Activated effector memory CD4-positive, alpha-beta T cell treated with anti-CD3 and anti-CD28 coated beads, Interleukin-2, amount 50 U/mL, for 16 hours (primary cell): ENCODE data around the gene IL17REL.
A peak's percentile ranks its signal among the peaks of the same experiment; 100 is the strongest.

Experiments used
- DNase-seq: peaks from one replicate; pipeline ENCODE4 v3.0.0-alpha.2; 2020

The IL17REL gene

DNA sequence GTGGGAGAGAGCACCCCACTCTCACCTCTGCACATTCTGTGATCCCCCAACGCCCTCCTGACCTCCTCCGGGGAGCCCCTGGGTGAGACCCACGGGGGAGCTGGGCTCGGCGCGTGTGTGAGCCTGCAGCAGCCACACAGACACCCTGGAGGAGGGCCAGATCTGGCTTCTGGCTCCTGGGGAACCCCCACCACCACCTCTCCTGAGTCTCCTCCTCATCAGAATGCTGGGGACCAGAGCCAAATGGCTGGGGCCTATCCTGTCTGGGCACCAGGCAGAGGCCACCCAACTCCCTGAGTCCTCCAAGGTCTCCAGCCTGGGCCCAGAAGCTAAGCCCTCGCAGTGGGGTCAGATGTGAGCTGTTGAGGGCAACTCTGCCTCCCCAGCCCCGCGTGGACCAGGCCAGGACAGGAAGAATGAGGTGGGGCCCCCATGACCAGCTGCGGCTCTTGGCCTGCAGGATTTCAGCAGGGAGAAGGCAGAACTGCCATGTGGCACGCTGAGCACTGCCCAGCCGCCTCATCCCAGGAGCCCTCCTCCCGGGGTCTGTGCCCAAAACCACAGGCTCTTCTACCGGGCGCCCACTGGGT, 57.5 kb downstream of the IL17REL start:
- DNase-seq: no peak

DNA sequence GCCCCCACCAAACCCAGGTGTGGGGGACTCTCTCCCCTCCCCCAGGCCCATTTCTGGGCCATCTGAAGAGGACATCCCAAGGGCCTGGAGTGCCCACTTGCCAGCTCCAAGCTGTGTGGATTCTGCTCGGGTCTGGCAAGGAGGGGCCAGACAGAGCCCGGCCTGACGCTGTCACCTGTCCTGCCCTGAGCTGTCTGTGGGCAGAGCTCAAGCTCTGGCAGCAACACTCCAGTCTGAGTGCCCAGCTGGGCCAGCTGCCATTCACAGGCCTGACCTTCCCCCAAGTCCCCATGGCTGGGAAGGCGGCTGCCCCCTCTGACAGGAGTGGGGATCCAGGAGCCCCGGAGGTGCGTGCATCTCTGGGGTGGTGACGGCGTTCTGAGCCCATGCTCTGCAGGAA, 58.2 kb downstream of the IL17REL start:
- DNase-seq: no peak

DNA sequence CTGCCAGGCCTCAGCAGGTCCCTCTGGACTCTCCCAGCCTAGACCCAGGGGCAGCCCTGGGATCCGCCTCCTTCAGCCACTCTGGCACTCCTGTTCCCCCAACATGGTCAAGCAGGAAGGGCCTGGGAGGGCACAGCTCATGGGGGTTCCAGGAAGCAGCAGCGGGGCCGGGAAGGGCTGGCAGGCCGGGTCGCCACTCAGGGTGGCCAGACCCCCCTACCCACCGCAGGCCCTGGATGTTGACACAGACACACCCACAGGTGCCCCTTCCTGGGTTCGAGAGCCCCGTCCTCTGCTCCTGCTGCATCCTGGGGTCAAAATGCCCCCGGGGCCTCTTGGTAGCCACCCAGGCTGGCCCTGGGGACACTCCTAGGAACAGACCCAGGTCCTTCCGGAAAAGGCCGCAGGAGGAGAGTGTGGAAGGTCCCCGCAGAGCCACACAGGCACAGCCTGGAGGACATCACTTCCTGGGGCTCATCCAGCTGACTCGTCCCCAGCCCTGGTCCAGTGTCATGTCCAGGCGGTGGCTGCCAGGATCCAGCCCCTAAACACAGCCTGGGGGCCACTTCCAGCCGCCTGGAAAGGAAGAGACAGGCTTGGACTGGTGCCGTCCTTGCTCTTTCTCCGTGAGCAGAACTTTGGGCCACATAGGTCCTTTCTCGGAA, 58.8 kb downstream of the IL17REL start:
- DNase-seq: no peak

DNA sequence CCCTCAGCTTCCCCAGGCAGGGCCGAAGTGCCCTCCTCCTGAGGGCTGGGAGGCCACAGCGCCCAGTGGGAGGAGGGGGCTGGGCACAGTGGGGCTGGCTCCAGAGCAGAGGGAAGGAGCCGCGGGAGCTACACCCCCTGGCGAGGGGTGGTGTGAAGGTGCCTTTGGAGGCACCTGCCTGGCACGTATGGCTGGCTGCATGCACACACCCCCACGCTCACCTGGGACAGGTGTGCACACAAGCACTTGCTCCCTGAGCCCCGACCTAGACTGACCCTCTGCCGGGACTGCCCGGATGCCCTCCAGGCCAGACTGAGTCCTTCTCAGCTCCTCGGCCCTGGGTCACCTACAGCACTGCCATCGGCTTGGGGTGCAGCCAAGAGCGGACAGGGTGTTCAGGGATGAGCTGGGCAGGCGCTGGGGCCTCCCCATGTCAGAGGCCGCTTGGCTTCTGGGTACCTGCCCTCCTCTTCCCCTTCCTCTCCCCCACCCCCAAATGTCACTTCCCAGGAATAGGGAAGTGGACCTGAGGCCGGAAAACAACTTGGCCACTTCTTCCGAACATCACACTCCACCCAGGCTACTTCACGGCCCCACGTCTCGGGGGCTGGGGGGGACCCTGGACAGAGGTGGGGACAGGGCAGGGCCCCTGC, 59.4 kb downstream of the IL17REL start:
- no peak for DNase-seq

DNA sequence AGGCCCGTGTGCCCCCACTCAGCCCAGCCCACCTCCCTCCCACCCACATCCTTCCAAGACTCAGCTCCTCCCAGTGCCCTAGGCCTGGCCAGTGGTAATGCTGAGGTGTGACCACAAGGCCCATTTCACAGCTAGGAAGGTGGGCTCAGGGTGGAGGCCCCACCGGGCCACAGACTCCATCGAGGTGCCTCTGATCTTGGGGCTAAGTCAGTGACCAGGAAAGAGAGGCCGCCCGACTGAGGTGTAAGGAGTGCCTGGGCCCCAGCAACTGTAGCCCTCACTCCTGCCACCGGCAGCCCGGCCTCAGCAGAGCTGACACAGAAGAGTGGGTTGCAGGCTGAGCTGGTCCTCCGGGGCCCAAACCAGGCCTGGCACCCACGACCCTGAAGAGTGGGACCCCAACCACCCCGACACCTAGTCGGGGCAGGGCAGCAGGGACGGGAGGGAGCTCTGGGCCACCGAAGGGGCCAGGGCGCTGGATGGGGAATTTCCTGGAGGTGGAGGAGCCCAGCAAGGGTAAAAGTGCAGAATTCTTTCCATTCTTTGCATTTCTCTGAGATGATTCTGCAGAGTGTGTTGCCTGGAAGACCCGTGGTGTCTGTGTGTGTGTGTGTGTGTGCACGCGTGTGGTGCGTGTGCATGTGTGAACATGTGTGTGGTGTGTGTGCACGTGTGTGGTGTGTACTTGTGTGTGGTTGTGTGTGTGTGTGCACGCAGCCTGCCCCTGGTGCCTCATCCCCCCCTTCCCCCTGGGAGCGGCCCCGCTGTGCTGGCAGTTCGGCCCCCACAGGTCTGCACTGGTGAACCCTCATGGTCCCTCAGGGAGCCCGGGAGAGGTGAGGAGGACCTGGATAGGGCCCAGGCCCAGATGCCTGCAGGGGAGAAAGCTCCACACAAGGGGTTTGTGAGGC, 60.3 kb downstream of the IL17REL start:
- no peak for DNase-seq

DNA sequence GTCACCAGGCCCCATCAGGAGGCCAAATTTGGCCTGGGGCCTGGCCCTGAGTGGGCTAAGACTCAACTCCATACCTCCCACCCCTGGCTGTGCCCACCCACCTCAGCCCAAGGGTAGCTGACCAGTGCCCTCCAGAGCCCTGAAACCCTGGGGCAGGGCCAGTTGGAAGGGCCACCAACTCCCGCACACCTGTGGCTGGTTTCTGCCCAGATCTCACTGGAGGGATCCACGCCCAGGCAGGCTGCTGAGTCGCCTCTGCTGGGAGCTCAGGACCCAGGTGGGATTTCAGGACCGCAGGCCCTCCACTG, 60.9 kb downstream of the IL17REL start:
- no peak for DNase-seq

DNA sequence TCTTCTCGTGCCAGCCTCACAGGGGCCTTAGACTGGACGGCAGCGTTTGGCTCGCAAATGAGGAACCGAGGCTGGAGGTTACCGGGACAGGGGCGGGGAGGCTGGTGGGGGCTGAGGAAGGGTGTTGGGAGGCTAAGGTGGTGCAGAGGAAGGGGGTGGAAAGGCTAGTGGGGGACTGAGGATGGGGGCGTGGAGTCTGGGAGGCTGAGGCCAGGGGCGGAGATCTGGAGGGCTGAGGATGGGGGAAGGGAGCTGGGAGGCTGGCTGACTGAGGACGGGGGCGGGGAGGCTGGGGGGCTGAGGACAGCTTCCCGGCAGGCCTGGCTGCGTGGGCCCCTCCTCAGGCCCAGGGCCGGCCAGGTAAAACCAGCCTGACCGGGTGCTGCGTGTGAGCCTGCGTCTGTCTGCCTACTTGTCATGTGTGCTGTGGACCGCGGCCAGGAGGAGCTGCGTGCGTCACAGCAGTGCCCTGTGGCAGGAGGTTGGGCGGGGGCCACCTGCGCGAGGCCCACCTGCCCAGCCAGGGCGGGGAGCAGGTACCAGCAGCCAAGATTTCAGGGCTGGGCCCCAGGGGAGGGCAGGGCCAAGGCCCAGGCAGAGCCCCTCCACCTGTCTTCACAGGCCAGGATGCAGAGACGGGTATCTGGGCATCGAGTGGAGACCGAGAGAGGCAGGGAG, 61.4 kb downstream of the IL17REL start:
- DNase-seq: no peak

DNA sequence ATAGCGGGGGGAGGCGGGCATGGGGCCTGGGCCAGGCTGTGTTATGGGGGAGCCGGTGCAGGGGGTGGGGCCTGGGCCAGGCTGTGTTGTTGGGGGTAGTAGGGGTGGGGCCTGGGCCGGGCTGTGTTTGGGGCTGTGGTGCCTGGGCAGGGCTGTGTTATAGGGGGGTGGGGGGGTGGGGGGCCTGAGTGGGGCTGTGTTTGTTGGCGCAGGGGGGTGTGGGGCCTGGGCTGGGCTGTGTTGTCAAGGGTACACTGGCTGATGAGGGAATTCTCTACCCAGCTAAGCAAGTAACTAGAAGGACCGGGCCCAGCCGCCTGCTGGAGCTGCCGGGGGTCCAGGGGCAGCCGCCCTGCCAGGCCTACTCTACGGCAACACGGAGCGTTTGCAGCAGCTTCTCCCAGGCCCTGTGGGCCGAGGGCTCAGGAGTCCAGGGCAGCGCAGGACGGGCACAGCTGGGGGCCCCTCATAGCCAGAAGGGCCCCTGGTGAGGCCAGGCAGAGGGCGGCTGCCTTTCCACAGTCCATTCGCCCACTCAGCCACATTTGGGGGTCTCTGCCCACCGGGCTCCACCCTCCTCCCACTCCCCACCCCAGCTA, 62.1 kb downstream of the IL17REL start:
- DNase-seq: no peak

DNA sequence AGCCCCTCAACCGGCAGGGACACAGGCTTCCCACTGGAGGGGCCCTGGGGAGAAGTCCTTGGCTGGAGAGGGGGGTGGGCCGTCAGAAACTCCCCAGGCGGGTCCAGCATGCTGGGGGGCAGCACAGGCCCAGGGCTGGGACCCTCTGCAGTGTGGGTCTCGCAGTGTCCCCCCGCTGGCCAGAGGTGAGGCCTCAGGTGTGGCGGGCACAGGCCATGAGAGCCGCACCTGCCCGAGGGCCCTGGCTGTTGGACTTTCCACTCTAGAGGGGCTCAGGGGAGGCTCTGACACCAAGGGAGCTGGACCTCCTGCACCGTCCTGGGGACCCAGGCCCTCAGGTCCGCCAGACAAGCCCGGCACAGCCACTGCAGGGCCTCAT, 62.7 kb downstream of the IL17REL start:
- DNase-seq: no peak

DNA sequence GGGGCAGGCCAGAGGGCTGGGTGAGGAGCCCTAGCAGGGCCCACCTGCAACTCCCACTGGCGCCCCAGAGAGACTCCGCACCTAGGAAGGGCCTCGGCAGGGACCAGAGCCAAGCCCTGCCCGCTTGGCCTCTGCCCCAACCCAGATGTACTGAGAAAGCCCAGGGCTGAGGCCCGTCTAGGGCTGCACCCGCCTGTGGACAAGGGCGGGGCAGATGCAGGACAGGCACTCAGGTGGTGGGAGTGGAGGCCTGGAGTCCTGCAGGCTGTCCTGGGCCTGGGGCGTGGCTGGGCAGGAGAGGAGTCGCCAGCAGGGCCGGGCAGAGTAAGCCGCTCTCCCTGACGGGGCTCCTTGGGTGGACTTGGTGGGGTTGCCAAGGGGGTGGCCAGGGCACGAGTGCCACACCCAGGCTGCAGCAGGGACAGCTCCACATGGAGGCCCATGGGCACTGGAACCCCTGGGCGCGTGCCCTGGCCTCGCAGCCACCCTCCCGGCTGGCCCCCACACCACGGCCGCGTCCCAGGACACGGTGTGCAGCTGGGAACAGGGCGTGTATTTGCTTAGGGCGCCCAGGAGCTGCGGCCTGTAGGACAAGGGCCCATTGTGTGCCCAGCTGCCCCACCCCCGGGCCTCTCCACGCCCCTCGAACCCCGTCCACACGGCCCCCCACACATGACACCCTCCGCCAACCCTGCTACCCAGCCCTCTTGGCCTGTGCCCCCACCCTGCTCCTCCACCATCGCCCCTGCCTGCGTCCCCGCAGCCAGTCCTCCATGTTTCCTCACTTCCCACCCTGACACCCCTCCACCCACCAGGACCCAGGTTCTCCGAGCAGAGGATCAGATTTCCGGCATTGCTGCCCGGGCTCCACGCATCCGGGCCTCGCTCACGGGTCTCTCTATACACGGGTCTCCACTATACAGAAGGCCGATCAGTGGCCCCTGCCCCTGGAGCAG, 63.3 kb downstream of the IL17REL start:
- no peak for DNase-seq

DNA sequence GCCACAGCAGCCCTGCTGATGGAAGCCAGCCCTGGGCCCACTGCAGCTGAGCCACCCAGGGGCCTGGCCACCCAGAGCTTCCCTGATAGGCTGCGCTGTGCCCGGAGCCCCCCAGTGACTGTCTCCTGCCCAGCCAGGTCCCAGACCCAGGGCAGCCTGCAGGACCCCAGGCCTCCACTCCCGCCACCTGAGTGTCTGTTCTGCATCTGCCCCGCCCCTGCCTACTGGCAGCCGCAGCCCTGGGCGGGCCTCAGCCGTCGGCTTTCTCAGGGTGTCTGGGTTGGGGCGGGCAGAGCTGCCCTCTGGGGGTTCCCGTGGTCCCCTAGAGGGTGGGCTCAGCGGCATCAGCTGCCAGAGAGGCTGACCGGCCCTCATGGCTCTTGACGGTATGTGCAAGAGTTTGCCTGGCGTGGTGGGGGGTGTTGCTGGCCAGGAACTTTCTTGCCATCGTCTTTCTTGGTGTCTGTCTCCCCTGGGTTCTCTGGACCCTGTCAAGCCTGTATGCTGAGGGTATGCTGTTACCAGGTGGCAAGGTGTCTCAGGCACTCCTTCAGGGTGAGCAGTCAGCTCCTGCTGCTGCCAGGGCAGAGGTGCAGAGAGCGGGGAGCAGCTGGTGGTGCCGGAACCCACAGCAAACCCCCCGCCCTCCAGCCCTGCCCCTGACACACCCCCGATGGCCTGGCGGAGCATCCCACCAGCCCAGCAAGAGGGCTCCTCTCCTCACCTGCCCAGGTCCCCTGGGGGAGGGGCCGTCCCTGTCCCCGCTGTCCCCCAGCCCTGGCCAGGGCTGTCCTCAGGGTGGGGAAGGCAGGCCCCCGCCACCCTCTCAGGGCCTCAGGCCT, 64.2 kb downstream of the IL17REL start:
- no peak for DNase-seq

DNA sequence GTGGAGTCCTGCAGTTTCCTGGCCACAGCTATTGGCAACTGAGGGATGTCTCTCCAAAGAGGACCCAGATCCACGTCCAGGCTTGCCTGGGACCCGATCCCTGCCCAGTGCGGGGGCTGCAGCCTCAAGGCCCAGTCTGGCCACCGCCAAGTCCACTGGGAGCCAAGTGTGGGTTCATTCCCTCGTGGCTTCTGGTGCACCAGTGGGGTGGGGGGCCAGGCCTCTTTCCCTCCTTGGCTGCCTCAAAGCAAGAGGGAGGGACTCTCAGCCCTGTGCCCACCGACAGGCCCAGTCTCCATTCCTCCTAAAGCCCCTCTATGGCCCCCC, 65.3 kb downstream of the IL17REL start:
- DNase-seq: no peak

DNA sequence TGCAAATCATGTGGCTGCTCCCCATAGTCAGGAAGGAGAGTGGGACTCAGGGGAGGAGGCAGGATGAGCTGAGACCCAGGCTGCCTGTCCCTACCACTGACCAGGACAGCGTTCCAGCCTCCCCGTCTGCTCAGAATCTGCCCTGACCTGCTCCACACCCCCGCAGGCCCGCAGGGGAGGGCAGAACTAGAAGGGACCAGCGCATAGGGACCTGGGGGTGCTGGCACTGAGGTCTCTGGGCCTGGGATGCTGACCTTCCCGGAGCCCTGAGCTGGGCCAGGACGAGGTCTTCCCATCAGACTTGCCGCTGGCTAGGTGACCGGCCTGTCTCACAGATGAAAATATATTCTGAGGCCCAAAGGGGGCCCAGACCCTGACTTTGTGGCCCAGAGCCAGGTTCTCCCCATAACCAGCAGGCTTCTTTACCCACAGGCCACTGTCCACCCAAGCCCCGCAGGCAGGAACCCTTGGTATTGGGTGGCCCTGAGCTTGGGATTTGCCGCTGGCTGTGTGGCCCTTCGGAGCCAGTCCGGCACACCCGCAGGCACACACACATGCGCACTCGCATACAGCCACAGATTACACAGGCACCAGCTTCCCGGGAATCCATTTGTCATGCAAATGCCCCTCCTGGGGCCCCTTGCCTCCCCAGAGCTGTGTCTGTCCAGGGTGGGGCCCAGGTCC, 65.8 kb downstream of the IL17REL start:
- DNase-seq: no peak

DNA sequence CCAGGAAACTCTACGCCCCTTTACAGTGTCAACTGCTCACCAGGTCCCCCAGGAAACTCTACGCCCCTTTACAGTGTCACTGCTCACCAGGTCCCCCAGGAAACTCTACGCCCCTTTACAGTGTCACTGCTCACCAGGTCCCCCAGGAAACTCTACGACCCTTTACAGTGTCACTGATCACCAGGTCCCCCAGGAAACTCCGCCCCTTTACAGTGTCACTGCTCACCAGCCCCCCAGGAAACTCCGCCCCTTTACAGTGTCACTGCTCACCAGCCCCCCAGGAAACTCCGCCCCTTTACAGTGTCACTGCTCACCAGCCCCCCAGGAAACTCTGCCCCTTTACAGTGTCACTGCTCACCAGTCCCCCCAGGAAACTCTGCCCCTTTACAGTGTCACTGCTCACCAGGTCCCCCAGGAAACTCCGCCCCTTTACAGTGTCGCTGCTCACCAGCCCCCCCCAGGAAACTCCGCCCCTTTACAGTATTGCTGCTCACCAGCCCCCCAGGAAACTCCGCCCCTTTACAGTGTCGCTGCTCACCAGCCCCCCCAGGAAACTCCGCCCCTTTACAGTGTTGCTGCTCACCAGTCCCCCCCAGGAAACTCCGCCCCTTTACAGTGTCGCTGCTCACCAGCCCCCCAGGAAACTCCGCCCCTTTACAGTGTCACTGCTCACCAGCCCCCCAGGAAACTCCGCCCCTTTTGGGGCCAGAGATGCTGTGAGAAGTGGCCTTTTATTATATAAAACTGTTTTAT, 67.3 kb downstream of the IL17REL start:
- peak; percentile 79 for DNase-seq
